Fibroblast of lung (primary cell): Measurements from ENCODE around the gene DDX53. TPM values are rescaled to one million over a fixed set of nuclear protein-coding genes. Genes with fewer than 3 reads are reported as not detected.
A peak's percentile ranks its signal among the peaks of the same experiment; 100 is the strongest.

Source experiments
- DNase-seq, 2 donors: peaks; one replicate each; pipeline versions ENCODE4 v3.0.0 to v3.0.0-alpha.2; 2010; ENCODE audit warnings: low read depth in 2 of 2
- H2AFZ ChIP-seq: 2 replicates; pipeline ENCODE4 v1.5.1; 2012; ENCODE audit warnings: low read length, control low read depth, inconsistent platforms
- H3K27ac ChIP-seq: 2 replicates; pipeline ENCODE4 v1.5.1; 2011; ENCODE audit warnings: low read length, control low read depth; ENCODE audit not compliant: insufficient read depth
- H3K27me3 ChIP-seq: 2 replicates; pipeline ENCODE4 v1.5.1; 2011; ENCODE audit warnings: mild to moderate bottlenecking, low read length; ENCODE audit not compliant: control insufficient read depth, insufficient read depth
- H3K36me3 ChIP-seq: 2 replicates; pipeline ENCODE4 v1.5.1; 2011; ENCODE audit warnings: low read length; ENCODE audit not compliant: control insufficient read depth, insufficient read depth
- H3K4me1 ChIP-seq: 2 replicates; pipeline ENCODE4 v1.5.1; 2011; ENCODE audit warnings: low read length; ENCODE audit not compliant: control insufficient read depth, insufficient read depth; ENCODE audit errors: extremely low read depth
- H3K4me2 ChIP-seq: 2 replicates; pipeline ENCODE4 v1.5.1; 2011; ENCODE audit warnings: low read length, control low read depth; ENCODE audit not compliant: insufficient read depth; ENCODE audit errors: extremely low read depth
- H3K4me3 ChIP-seq, 4 experiments: fragments of 200-600 bp in 1 of 4; sonication (generic) in 1 of 4; replicated peaks in 1 of 4; 2 replicates each; pipeline ENCODE4 v1.5.1; 2011 to 2016; ENCODE audit warnings: low read length in 4 of 4, low read depth in 3 of 4, mild to moderate bottlenecking in 3 of 4, control low read depth in 2 of 4, inconsistent platforms in 1 of 4, mixed read lengths in 1 of 4; ENCODE audit not compliant: insufficient read depth in 1 of 4; ENCODE audit errors: control extremely low read depth in 1 of 4
- H3K79me2 ChIP-seq: 2 replicates; pipeline ENCODE4 v1.5.1; 2012; ENCODE audit warnings: mild to moderate bottlenecking, low read length, inconsistent platforms; ENCODE audit not compliant: control insufficient read depth, insufficient read depth
- H3K9ac ChIP-seq: 2 replicates; pipeline ENCODE4 v1.5.1; 2011; ENCODE audit warnings: mild to moderate bottlenecking, low read length, control low read depth; ENCODE audit not compliant: insufficient read depth
- H3K9me3 ChIP-seq: 2 replicates; pipeline ENCODE4 v1.5.1; 2012; ENCODE audit warnings: low read depth, low read length; ENCODE audit not compliant: control insufficient read depth, insufficient read depth
- H4K20me1 ChIP-seq: 2 replicates; pipeline ENCODE4 v1.5.1; 2011; ENCODE audit warnings: low read length; ENCODE audit not compliant: control insufficient read depth, insufficient read depth; ENCODE audit errors: extremely low read depth
- EZH2 ChIP-seq: IDR thresholded peaks from 2 replicates; pipeline ENCODE4 v1.5.1; 2012; ENCODE audit warnings: low read length, control low read depth, mild to moderate bottlenecking; ENCODE audit errors: missing control alignments
- polyA plus RNA-seq, 2 donors: library from polyadenylated mRNA; depleted of rRNA in 1 of 2; stranded (reverse) in 1 of 2; unstranded in 1 of 2; fragments of >200 nt; gene quantifications; 2 replicates each; pipeline ENCODE4 v1.2.1, GENCODE V29; 2011 to 2012; ENCODE audit warnings: missing spikeins in 1 of 2
- total RNA-seq: library from RNA; depleted of rRNA; stranded (reverse); fragments of >200 nt; gene quantifications from 2 replicates; pipeline ENCODE4 v1.2.1, GENCODE V29; 2014
- TF ChIP-seq, protein P1 (sequence below), 2 donors: IDR thresholded peaks in 1 of 2; conservative IDR thresholded peaks in 1 of 2; 1 replicate in 1 of 2; 2 replicates in 1 of 2; pipeline ENCODE4 v1.5.1; 2011 to 2012; ENCODE audit warnings: low read length in 2 of 2, control low read depth in 1 of 2, inconsistent platforms in 1 of 2, low read depth in 1 of 2, mild to moderate bottlenecking in 1 of 2

DDX53 gene
- total and polyA plus RNA-seq, 2 donors (not counting 1 experiment from before 2014, with no cell fraction given), result not detected

GRCh38 chrX:22968494-22968893 lies 31.3 kb upstream of the DDX53 start:
- Histone ChIP-seq H3K9ac (no peak overlapping the region), H3K4me2 (no peak overlapping the region), H3K27me3 (no peaks in the 10 kb centered on the region), H3K9me3 (no peaks in the 10 kb centered on the region), H2AFZ (no peak overlapping the region), H3K36me3 (no peaks in the 10 kb centered on the region), H3K79me2 (no peaks in the 10 kb centered on the region), H3K27ac (no peak overlapping the region), H3K4me3 (no peak overlapping the region), H3K4me1 (no peaks in the 10 kb centered on the region), H4K20me1 (no peaks in the 10 kb centered on the region)
- no peak for DNase-seq
- TF ChIP-seq, protein P1, sequence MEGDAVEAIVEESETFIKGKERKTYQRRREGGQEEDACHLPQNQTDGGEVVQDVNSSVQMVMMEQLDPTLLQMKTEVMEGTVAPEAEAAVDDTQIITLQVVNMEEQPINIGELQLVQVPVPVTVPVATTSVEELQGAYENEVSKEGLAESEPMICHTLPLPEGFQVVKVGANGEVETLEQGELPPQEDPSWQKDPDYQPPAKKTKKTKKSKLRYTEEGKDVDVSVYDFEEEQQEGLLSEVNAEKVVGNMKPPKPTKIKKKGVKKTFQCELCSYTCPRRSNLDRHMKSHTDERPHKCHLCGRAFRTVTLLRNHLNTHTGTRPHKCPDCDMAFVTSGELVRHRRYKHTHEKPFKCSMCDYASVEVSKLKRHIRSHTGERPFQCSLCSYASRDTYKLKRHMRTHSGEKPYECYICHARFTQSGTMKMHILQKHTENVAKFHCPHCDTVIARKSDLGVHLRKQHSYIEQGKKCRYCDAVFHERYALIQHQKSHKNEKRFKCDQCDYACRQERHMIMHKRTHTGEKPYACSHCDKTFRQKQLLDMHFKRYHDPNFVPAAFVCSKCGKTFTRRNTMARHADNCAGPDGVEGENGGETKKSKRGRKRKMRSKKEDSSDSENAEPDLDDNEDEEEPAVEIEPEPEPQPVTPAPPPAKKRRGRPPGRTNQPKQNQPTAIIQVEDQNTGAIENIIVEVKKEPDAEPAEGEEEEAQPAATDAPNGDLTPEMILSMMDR (conservative IDR thresholded peaks at IDR 0.05 in 1 of 2, IDR thresholded peaks at IDR 0.05 in 1 of 2; ENCODE audit: low read depth in 1 of 2, low read length in 2 of 2), result no peak
- TF ChIP-seq EZH2, result no peak

DNA sequence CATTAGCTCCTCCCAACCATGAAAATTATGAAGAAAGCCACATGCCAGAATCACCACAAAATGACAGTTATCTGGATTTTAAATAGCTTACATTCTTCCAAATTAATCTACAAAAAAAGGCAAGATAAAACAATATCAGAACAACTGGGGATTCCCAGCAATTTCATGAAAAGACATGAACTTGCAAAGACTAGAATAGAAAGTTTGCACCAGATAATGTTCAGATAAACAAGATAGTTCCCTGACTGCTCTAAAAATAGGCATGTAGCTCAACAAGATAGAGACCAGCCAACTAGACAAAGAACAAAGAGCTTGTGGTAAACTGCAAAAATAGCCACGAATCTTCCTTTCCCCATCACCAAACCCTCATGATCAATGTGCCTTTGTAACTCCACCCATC lies 30.3 kb upstream of the DDX53 start:
- no peaks in the 10 kb centered on the region for H3K36me3 ChIP-seq
- no peaks in the 10 kb centered on the region for H3K4me1 ChIP-seq
- no peak overlapping the region for H3K4me2 ChIP-seq
- no peak overlapping the region for H3K27ac ChIP-seq
- H4K20me1 ChIP-seq, result no peaks in the 10 kb centered on the region
- H3K79me2 ChIP-seq, result no peaks in the 10 kb centered on the region
- no peak for TF ChIP-seq EZH2
- TF ChIP-seq, protein P1 (conservative IDR thresholded peaks at IDR 0.05 in 1 of 2, IDR thresholded peaks at IDR 0.05 in 1 of 2; ENCODE audit: low read depth in 1 of 2, low read length in 2 of 2), result no peak
- no peaks in the 10 kb centered on the region for H3K9me3 ChIP-seq
- peak in 1 of 2 donors; percentile 65 for DNase-seq
- no peaks in the 10 kb centered on the region for H3K27me3 ChIP-seq
- no peak overlapping the region for H2AFZ ChIP-seq
- H3K9ac ChIP-seq, result no peak overlapping the region
- H3K4me3 ChIP-seq, result no peak overlapping the region

GRCh38 chrX:22970861-22971260 lies 28.9 kb upstream of the DDX53 start:
- H2AFZ ChIP-seq, result no peak overlapping the region
- no peaks in the 10 kb centered on the region for H3K4me1 ChIP-seq
- no peaks in the 10 kb centered on the region for H4K20me1 ChIP-seq
- no peaks in the 10 kb centered on the region for H3K79me2 ChIP-seq
- H3K36me3 ChIP-seq, result no peaks in the 10 kb centered on the region
- no peak overlapping the region for H3K9ac ChIP-seq
- H3K27me3 ChIP-seq, result no peaks in the 10 kb centered on the region
- H3K9me3 ChIP-seq, result no peaks in the 10 kb centered on the region
- no peak for DNase-seq
- H3K4me3 ChIP-seq, result no peak overlapping the region
- no peak overlapping the region for H3K4me2 ChIP-seq
- H3K27ac ChIP-seq, result no peak overlapping the region
- TF ChIP-seq, protein P1 (conservative IDR thresholded peaks at IDR 0.05 in 1 of 2, IDR thresholded peaks at IDR 0.05 in 1 of 2; ENCODE audit: low read depth in 1 of 2, low read length in 2 of 2), result no peak
- TF ChIP-seq EZH2, result no peak
